ENCODE measurements around the gene SMIM44. TPM values are rescaled to one million over a fixed set of nuclear protein-coding genes. Genes with fewer than 3 reads are reported as not detected.
"Not testable (repeated sequence)": the region's sequence is repeated elsewhere in the genome, so short reads cannot be mapped to it uniquely, and the experiment has no call there.

Gene SMIM44
- not detected in 2 replicates for total RNA-seq (2014; rRNA removed; shearing (Covaris generic); ENCODE audit: low replicate concordance)

GRCh38 chr19:3483226-3483628 lies at the start of gene SMIM44:
SMIM44 (minus strand) TSS chr19:3483441; CDS start chr19:3483403, 38 bp downstream.
- no peak for DNase-seq
- no peaks in the 10 kb centered on the region for H3K36me3 ChIP-seq
- H3K4me3 ChIP-seq = no peak within 1 kb of the TSS
- peaks cover 13% of the 10 kb centered on the region for H3K27me3 ChIP-seq
- no peaks in the 10 kb centered on the region for H3K9me3 ChIP-seq

- Histone ChIP-seq H3K9me3 (no peaks in the 10 kb centered on the region), H3K27me3 (no peaks in the 10 kb centered on the region)
- no peak for DNase-seq
Measured at GRCh38 chr19:3533033-3533432, 49.8 kb upstream of the SMIM44 start.

GRCh38 chr19:3532154-3532786 lies 49.0 kb upstream of the SMIM44 start:
- peaks cover 3% of the 10 kb centered on the region; the same call in 1 of the 2 replicates for H3K36me3 ChIP-seq
- H3K9me3 ChIP-seq = no peaks in the 10 kb centered on the region
- H3K27me3 ChIP-seq = no peaks in the 10 kb centered on the region
- DNase-seq = no peak
- H3K4me3 ChIP-seq = no peak overlapping the region

More at GRCh38 chr19:3533033-3533432, 49.8 kb upstream of the SMIM44 start:
- H3K36me3 ChIP-seq = peaks cover 3% of the 10 kb centered on the region; the same call in 1 of the 2 replicates
- no peak overlapping the region for H3K4me3 ChIP-seq

GRCh38 chr19:3531716-3532115 lies 48.5 kb upstream of the SMIM44 start:
- Histone ChIP-seq H3K4me3 (no peak overlapping the region), H3K9me3 (no peaks in the 10 kb centered on the region), H3K36me3 (peaks cover 3% of the 10 kb centered on the region; the same call in 1 of the 2 replicates), H3K27me3 (no peaks in the 10 kb centered on the region)
- no peak for DNase-seq

GRCh38 chr19:3530389-3530788 lies 47.1 kb upstream of the SMIM44 start:
- no peak for DNase-seq
- Histone ChIP-seq H3K36me3 (peaks cover 3% of the 10 kb centered on the region; the same call in 1 of the 2 replicates), H3K9me3 (no peaks in the 10 kb centered on the region), H3K4me3 (no peak overlapping the region), H3K27me3 (no peaks in the 10 kb centered on the region)

- H3K36me3 ChIP-seq, H3K27me3 ChIP-seq, H3K9me3 ChIP-seq, H3K4me3 ChIP-seq, DNase-seq: not testable (repeated sequence)
Measured at GRCh38 chr19:3529299-3529698, 46.1 kb upstream of the SMIM44 start.

- Histone ChIP-seq H3K36me3 (peaks cover 3% of the 10 kb centered on the region; the same call in 1 of the 2 replicates), H3K9me3 (no peaks in the 10 kb centered on the region), H3K27me3 (no peaks in the 10 kb centered on the region), H3K4me3 (no peak overlapping the region)
- DNase-seq = no peak
Measured at GRCh38 chr19:3528539-3529211, 45.4 kb upstream of the SMIM44 start.

GRCh38 chr19:3528080-3528479 lies 44.8 kb upstream of the SMIM44 start:
- no peak for DNase-seq
- no peak overlapping the region for H3K4me3 ChIP-seq
- H3K9me3 ChIP-seq = no peaks in the 10 kb centered on the region
- no peaks in the 10 kb centered on the region for H3K27me3 ChIP-seq
- H3K36me3 ChIP-seq = peaks cover 3% of the 10 kb centered on the region; the same call in 1 of the 2 replicates

- DNase-seq = no peak
- peaks cover 3% of the 10 kb centered on the region; the same call in 1 of the 2 replicates for H3K36me3 ChIP-seq
Measured at GRCh38 chr19:3527238-3527910, 44.1 kb upstream of the SMIM44 start.

GRCh38 chr19:3526507-3527237 lies 43.4 kb upstream of the SMIM44 start:
- no peak for DNase-seq

More at GRCh38 chr19:3527238-3527910, 44.1 kb upstream of the SMIM44 start:
- no peaks in the 10 kb centered on the region for H3K9me3 ChIP-seq
- no peaks in the 10 kb centered on the region for H3K27me3 ChIP-seq
- H3K4me3 ChIP-seq = no peak overlapping the region

GRCh38 chr19:3524904-3525451 lies 41.7 kb upstream of the SMIM44 start:
- H3K36me3 ChIP-seq = no peaks in the 10 kb centered on the region
- no peak for DNase-seq
- H3K9me3 ChIP-seq = no peaks in the 10 kb centered on the region
- H3K4me3 ChIP-seq = no peak overlapping the region
- H3K27me3 ChIP-seq = no peaks in the 10 kb centered on the region

More at GRCh38 chr19:3526507-3527237, 43.4 kb upstream of the SMIM44 start:
- Histone ChIP-seq H3K4me3 (no peak overlapping the region), H3K9me3 (no peaks in the 10 kb centered on the region), H3K27me3 (no peaks in the 10 kb centered on the region), H3K36me3 (peaks cover 3% of the 10 kb centered on the region; the same call in 1 of the 2 replicates)

GRCh38 chr19:3524078-3524842 lies 41.0 kb upstream of the SMIM44 start:
- DNase-seq = no peak
- H3K27me3 ChIP-seq = no peaks in the 10 kb centered on the region
- no peaks in the 10 kb centered on the region for H3K9me3 ChIP-seq
- H3K4me3 ChIP-seq = no peak overlapping the region
- H3K36me3 ChIP-seq = no peaks in the 10 kb centered on the region

GRCh38 chr19:3523361-3524077 lies 40.3 kb upstream of the SMIM44 start:
- H3K27me3 ChIP-seq = no peaks in the 10 kb centered on the region
- no peaks in the 10 kb centered on the region for H3K36me3 ChIP-seq
- no peaks in the 10 kb centered on the region for H3K9me3 ChIP-seq
- no peak for DNase-seq
- no peak overlapping the region for H3K4me3 ChIP-seq

- Histone ChIP-seq H3K9me3 (no peaks in the 10 kb centered on the region), H3K4me3 (no peak overlapping the region), H3K36me3 (no peaks in the 10 kb centered on the region), H3K27me3 (no peaks in the 10 kb centered on the region)
- DNase-seq = no peak
Measured at GRCh38 chr19:3522421-3523360, 39.5 kb upstream of the SMIM44 start.
